Amniotic stem cell (primary cell): ENCODE data around the gene ETAA1.

Experiments used
- DNase-seq: peaks from one replicate; lab custom pipeline; 2025; lab: John Stamatoyannopoulos, UW

ETAA1 gene

GRCh38 chr2:67397143-67397986, at the start of gene ETAA1:
ETAA1 (plus strand) TSS chr2:67397333; CDS start chr2:67397449, 116 bp downstream.
- peak; percentile 89 for DNase-seq

DNA sequence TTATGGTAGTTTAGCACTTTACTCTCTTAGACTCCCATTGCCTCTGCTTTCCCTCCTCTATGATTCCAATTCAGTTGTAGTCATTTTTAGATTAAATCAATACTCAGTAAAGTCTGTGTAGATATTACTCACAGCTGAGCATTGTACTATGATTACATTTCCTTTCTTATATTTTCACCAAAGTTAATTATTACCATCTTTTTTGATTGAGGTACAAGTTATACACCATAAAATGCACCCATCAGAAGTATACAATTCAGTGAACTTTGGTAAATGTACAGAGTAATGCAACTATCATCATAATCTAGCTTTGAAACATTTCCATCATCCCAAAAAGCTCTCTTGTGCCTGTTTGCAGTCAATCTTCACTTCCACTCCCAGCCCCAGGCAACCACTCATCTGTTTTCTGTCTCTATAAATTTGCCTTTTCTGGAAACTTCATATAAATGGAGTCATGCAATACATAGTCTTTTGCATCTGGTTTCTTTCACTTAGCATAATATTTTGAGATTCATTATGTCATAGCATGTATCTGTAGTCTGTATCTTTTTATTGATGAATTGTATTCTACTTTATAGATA, 30.2 kb upstream of the ETAA1 start:
- DNase-seq = no peak

DNA sequence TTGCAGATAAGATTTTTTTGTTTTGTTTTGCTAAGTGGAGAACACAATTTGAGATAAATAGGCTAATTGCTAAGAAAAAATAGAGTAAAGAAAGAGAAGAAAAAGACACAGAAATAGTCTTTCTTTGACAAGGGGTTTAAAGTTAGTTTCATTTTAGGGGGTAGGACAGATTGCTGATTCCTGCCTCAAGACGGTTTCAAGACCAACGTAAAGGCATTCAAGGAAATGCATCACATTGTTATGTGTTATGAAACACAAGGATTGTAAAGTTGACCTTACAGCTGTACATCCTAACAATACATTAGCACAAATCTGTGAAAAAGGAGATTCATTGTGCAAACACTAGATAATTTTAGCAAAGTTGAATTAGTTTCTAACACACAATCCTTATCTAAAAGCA, 22.7 kb upstream of the ETAA1 start:
- DNase-seq = no peak

DNA sequence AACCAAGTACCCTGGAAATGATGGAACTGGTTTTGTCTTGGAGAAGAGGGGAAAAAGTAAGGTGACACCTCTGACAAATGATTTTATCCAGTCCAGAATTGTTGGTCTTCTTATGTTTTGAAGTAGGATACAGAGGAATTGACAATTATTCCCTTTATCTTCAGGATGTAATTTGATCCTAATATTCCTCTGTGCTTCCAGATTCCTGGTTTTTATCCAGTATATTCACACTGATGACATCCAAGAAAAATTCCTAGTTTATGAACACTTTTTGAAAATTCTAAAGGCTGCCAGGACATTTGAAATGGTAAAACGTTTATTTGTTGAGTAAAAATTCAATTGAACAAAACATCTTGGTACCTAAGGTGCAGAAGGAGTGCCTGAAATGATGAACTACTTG, 22.2 kb upstream of the ETAA1 start:
- DNase-seq = no peak

DNA sequence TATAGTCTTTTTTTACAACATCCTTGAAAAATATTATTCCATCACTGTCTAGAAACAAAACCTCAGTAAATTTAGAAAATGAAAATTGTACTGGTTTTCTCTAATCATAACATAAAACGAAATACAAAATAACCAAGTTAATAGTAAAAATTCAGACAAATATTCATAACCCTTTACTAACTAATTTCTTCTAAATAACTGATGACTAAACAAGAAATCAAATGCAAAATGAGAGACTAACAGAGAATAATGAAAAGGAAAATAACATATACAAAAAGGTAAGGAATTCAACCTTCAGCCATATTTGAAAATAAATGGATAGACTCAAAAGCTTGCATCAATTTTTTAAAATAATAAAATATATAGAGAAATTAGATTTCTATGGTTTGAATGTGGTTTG, 18.6 kb upstream of the ETAA1 start:
- no peak for DNase-seq

DNA sequence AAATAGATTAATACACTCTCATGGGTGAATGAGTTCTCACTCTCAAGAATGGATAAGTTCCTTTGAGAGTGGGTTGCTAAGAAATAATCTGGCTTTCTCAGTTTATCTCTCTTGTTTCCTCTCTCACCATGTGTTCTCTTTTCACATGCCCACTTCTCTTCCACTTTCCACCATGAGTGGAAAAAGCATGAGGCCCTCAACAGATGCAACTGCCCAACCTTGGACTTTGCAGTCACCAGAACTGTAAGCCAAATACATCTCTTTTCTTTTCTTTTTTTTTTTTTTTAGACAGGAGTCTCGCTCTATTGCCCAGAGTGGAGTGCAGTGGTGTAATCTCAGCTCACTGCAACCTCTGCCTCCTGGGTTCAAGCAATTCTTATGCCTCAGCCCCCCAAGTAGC, 18.1 kb upstream of the ETAA1 start:
- DNase-seq = no peak

- no peak for DNase-seq
Observed at GRCh38 chr2:67384123-67384822, 12.9 kb upstream of the ETAA1 start.

DNA sequence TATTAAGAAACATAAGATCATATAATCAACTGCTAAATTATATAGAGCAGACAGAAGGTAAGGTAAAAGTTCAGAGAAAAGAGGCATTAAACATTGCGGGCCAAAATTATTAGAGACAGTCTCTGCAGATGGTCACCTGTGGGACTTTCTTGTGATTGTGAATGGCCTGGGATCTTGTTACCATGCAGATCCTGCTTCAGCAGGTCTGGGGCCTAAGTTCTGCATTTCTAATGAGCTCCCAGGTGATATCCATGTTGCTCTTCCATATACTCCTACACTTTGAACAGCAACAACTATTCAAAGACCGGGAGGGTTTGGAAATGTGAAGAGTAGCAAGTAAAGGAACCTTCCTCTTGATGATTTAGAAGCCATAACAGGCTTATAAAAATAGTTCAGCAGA, 8.5 kb upstream of the ETAA1 start:
- no peak for DNase-seq

DNA sequence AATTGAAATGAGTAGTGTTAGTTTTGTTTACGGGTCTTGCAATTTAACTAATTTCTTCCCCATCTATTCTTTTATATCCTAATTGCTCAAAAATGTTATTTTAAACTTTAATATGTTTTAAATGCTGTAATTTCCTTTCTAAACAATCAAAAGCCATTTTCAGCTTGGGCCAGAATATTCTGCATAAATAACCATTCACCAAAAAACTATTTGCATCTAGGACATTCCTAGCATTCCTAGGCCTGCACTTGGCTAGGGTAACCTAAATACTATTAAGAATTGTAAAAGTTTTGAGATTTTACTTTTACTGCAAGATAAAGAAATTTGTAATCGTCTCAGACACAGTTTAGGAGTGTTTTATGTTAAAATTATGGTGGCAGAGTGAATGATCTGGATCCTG, 7.8 kb upstream of the ETAA1 start:
- no peak for DNase-seq

DNA sequence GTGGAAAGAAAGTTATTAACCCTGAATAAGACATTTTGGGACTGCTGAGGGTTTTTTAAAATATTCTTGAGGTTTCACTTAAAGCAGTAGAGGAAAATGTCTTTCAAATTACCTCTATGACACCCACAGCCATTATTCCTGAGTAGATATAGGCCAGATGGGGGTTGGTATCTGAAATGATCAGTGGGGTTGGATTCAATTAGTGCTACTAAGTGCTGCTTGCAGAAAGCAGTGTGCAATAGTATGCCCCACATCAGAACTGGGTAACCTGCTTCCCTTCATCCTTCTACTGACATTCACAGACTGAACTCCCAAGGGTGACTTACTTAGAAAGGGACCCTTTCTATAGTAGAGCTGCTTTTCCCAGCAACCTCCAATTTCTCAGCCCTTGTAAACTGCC, 7.3 kb upstream of the ETAA1 start:
- DNase-seq = no peak

DNA sequence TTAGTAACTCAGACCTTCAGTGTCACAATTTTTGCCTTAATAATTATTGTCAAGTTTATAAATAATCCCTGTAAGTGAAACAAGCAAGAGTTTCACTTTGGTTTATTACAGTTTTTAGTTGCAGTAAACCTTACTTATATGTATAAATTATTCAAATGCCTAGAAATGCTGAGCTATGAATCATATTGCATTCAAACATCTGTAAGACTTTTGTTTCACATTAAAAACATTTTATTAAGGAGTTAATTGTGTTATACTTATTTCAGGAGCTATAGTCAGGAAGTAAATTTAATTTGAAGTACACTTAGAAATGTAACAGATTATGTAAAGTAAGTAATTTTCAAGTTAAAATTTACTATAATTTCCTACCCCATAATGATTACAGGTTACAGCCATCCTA, 3.9 kb upstream of the ETAA1 start:
- no peak for DNase-seq

DNA sequence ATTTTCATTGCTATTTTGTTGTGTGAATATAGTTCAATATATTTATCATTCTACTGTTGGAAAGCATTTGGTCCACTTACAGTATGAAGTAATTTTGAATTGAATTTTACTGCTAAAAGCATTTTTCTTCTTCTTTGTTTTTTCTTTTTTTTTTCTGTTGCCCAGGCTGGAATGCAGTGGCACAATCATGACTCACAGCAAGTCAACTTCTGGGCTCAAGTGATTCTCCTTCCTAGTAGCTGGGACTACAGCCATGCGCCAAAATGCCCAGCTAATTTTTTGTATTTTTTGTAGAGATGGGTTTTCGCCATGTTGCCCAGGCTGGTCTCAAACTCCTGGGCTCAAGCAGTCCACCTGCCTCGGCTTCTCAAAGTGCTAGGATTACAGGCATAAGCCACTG, 2.4 kb upstream of the ETAA1 start:
- DNase-seq = no peak

DNA sequence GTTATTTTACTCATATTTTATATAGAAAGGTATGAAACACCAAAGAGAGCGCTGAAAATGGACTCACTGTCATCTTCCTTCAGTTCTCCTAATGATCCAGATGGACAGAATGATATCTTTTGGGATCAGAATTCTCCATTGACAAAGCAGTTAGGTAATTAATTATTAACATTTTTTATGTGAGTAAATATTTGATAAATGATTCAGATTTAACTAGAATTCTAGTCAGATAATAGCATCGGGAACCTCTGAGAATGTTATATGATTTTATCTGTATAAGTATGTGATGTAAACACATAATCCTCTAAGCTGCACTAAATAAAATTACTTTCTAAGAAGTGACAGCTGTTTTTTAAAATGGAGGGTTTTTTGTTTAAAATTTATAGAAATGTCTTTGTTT, 2.0 kb downstream of the ETAA1 start:
- DNase-seq = no peak

DNA sequence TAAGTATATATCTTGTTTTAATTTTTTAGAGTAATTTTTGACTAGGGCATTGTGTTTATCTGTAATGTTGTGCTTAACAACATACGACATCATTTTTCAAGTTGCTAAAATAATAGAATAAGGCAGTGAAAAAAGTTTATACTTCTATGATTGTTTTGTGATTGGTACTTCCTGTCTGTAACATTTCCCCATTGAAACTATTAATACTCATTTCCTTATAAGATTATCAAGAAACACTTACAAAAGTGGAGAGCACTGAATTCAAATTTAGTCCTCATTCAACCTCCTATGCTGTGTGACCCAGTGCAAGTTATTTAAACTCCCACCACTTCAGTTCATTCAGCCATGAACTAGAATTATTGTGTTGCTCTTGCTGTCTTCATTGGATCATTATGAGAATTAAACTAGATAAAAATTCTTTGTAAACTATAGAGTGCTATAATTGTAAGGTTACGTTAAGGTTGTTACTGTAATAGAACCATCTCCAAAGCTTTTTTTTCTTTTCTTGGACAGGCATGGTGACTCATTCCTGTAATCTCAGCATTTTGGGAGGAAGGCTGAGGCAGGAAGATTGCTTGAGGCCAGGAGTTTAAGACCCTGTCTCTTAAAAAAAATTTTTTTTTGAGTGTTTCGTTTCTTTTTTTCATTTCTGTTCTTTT, 2.8 kb downstream of the ETAA1 start:
- DNase-seq = no peak

- DNase-seq = no peak
Observed at GRCh38 chr2:67400560-67401485, 3.7 kb downstream of the ETAA1 start.

DNA sequence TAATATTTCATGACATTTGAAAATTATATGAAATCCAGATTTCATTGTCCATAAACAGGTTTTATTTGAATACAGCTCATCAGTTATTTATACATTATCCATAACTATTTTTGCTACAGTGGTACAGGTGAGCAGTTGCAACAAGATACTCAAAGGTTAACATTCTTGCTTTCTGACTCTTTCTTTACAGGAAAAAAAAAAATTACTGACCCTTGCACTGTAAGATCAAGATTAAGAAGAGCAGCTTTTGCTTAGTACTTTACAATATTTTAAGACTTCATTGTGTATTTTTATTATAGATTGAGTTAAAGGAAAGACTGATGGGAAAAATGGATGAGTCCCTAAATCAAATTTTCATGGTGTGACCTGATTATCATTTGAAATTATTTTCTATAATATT, 11.2 kb downstream of the ETAA1 start:
- DNase-seq = no peak

DNA sequence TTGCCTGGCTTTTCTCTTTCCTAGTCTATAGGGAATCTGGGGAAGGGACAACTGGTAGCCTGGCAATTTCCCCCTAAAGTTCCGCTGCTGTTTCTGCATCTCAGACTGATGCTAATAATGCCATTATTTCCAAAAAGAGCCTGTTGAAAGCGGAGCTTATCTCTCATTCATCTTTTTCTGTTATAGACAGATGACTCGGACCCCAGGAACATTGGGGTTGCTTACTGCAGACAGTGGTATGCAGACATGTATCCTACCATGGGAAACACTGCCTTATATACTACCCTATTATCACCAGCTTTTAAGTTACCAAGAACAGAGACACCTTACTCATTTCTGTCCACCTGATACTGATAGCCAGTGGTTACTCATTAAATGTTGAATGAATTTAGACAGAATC, 15.3 kb downstream of the ETAA1 start:
- DNase-seq = no peak

- no peak for DNase-seq
Observed at GRCh38 chr2:67414867-67415266, 17.7 kb downstream of the ETAA1 start.

DNA sequence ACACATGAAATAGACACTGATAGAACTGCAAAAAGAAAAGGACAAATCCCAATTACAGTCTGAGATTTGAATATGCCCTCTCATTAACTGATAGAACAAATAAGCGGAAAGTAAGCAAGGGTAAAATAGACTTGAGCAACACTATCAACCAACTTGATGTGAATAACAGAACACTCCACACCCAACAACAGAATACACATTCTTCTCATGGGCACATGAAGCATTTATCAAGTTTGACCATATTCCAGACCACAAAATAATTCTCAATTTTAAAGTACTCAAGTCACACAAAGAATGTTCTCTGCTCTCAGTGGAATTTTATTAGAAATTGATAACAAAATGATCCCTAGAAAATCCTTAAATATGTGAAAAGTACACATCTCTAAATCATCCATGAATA, 19.0 kb downstream of the ETAA1 start:
- no peak for DNase-seq

GRCh38 chr2:67423489-67423888, 26.4 kb downstream of the ETAA1 start:
- no peak for DNase-seq

DNA sequence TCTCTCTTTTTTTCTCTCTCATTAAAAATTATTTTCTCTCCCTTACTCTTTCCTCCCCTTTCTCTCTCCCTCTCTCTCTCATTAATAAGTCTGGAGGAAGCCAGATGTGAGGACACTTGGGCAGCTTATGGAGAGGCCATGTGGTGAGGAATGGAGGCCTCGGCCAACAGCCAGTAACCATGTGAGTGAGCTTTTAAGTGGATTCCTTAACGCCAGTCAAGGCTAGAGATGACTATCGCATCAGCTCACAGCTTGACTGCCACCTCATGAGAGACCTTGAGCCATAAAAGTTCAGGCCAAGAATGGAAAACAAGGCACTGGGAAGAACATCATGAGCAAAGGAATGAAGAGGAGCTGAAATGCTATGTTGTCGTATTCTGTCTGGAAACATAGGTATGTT, 39.1 kb downstream of the ETAA1 start:
- no peak for DNase-seq

- DNase-seq = no peak
Observed at GRCh38 chr2:67437114-67437513, 40.0 kb downstream of the ETAA1 start.
